Measurements from ENCODE around the gene AVPI1.

AVPI1 gene, protein sequence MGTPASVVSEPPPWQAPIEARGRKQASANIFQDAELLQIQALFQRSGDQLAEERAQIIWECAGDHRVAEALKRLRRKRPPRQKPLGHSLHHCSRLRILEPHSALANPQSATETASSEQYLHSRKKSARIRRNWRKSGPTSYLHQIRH

DNA sequence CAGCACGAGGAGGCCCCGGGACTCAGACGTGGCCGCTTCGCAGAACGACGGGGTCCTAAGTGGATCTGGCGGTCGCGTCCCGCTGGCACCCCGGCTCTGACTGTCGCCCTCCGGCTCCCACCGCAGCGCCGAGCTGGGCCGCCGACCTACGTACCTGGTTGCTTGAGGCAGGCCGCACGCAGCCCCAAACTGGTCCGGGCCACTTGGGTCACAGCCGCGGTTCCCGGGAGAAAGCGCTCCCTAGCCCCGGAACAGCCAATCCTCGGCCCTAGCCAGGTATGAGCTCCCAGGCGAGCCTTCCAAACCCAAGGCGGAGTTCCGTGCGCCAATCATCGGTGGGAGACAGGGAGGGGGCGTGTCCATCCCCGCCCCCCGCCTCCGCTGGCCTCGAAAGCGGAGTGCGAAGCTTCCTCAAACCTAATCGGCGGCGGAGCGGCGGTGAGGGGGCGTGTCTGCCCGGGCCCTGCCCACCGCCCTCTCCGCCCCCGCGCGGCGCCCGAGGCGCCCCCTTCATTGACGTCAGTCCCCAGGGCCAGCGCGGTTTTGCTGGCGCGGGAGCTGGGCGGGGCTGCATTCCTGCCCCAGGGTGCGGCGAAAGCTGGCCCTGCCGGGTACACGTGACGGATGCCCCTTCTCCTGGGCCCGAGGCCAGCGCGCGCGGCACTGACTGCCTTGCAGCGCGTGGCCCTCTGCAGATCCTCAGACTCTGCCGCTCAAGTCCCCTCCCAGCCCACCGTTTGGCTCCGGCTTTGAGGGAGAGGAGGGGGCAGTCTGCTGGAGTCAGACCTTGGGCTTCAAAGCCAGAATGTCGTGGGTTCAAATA, at the start of gene AVPI1:
TSS of gene AVPI1 (minus strand) at position 280 of the 823 bp plus-strand sequence. CDS start 7,336 bp downstream, outside the sequence.
- H3K27ac ChIP-seq (ENCODE audit: low read length): peak within 1 kb of the TSS; percentile 90
- peaks cover 14 to 34% of the 10 kb centered on the region in 2 donors for H3K4me1 ChIP-seq (ENCODE audit: control insufficient read depth in 1 of 2, insufficient read depth in 2 of 2, low read length in 2 of 2)
- H3K36me3 ChIP-seq (ENCODE audit: control insufficient read depth in 1 of 2, insufficient read depth in 2 of 2, low read length in 2 of 2): peaks cover 0 to 11% of the 10 kb centered on the region in 2 donors
- H3K9me3 ChIP-seq (ENCODE audit: control insufficient read depth in 1 of 2, low read length in 2 of 2): no peaks in the 10 kb centered on the region
- H3K27me3 ChIP-seq (ENCODE audit: low read depth, low read length): no peaks in the 10 kb centered on the region
- H3K4me3 ChIP-seq (ENCODE audit: low read depth in 1 of 2, low read length in 2 of 2): peak within 1 kb of the TSS; percentile 66 to 81

DNA sequence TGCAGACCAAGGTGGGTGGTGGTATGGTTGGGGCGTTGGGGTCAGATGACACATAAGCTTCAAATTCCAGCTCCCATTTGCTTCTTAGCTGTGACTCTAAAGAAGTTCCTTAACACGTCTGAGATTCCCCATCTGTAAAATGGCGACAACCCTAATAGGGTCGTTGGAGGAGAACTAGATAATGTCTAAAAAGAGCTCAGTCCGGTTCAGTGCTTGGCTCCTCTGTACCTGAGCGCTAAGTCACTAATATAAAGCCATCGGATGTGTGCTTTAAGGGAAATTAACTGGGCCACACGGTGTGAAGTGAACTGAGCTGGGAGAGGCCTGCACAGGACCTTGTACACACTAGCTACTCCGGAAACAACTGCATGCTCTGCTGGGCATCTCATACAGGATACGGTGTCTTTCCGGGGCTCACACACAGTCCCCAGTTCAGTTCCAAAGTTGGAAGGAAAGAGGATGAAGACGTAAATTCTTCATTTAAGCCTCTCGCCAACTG, 49.4 kb upstream of the AVPI1 start:
- H3K4me1 ChIP-seq (ENCODE audit: control insufficient read depth in 1 of 2, insufficient read depth in 2 of 2, low read length in 2 of 2): peaks cover 5 to 24% of the 10 kb centered on the region in 2 donors
- H3K9me3 ChIP-seq (ENCODE audit: control insufficient read depth in 1 of 2, low read length in 2 of 2): no peaks in the 10 kb centered on the region
- H3K27ac ChIP-seq (ENCODE audit: low read length): no peak overlapping the region
- H3K27me3 ChIP-seq (ENCODE audit: low read depth, low read length): no peaks in the 10 kb centered on the region
- peak overlapping the region; percentile 79 to 81 for H3K4me3 ChIP-seq (ENCODE audit: low read depth in 1 of 2, low read length in 2 of 2)
- peaks cover 8 to 12% of the 10 kb centered on the region in 2 donors for H3K36me3 ChIP-seq (ENCODE audit: control insufficient read depth in 1 of 2, insufficient read depth in 2 of 2, low read length in 2 of 2)

DNA sequence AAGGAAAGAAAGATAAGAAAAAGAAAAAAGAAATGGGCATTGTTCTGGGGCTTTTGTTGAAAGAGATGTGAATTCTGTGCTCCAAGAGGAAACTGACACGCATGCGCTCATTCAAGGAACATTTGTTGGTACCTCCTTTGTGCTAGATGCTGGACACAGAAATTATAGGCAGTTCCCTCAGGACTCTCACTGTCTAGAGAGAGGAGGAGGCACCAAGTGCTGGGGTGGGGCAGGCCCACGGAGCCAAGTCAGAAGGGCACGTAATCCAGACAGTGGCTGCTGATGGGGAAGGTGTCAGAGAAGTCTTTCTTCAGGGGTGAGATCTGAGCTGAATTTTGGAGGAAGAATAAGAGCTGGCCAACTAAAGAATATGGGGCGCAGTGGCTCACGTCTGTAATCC, 47.0 kb upstream of the AVPI1 start:
- H3K4me1 ChIP-seq (ENCODE audit: control insufficient read depth in 1 of 2, insufficient read depth in 2 of 2, low read length in 2 of 2): peaks cover 5 to 22% of the 10 kb centered on the region in 2 donors
- no peaks in the 10 kb centered on the region for H3K27me3 ChIP-seq (ENCODE audit: low read depth, low read length)
- H3K36me3 ChIP-seq (ENCODE audit: control insufficient read depth in 1 of 2, insufficient read depth in 2 of 2, low read length in 2 of 2): no peaks in the 10 kb centered on the region
- no peak overlapping the region for H3K27ac ChIP-seq (ENCODE audit: low read length)
- H3K4me3 ChIP-seq (ENCODE audit: low read depth in 1 of 2, low read length in 2 of 2): no peak overlapping the region
- H3K9me3 ChIP-seq (ENCODE audit: control insufficient read depth in 1 of 2, low read length in 2 of 2): no peaks in the 10 kb centered on the region

DNA sequence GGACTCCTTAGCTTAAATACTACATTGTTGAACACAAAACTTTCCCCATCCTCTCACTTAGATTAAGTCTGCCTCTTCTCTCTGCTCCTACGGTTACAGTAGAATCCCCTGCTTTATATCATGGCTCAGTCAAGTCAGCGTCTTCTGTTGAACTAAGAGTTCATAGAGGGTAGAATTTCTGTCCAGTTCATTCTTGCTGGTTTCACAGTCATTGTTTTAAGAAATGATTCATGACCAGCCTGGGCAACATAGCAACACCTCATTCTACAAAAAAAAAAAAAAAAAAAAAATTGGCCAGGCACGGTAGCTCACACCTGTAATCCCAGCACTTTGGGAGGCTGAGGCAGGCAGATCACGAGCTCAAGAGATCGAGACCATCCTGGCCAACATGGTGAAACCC, 46.2 kb upstream of the AVPI1 start:
- H3K27ac ChIP-seq (ENCODE audit: low read length): no peak overlapping the region
- H3K36me3 ChIP-seq (ENCODE audit: control insufficient read depth in 1 of 2, insufficient read depth in 2 of 2, low read length in 2 of 2): no peaks in the 10 kb centered on the region
- H3K4me1 ChIP-seq (ENCODE audit: control insufficient read depth in 1 of 2, insufficient read depth in 2 of 2, low read length in 2 of 2): peaks cover 5 to 16% of the 10 kb centered on the region in 2 donors
- no peaks in the 10 kb centered on the region for H3K9me3 ChIP-seq (ENCODE audit: control insufficient read depth in 1 of 2, low read length in 2 of 2)
- H3K4me3 ChIP-seq (ENCODE audit: low read depth in 1 of 2, low read length in 2 of 2): no peak overlapping the region
- no peaks in the 10 kb centered on the region for H3K27me3 ChIP-seq (ENCODE audit: low read depth, low read length)

DNA sequence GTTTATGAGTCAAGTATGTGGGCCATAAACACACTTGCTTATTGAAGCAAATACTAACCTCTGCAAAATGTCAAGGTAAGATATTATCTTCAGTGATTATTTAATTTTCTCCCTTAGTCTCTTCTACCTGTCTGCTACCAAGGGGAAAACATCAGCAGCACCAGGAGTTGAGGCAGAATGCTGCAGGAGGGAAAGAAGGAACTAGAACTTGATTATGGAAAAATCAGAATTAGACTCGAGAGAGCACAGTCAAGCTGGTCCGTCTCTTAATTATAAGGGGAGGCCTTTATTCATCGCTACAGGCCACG, 45.0 kb upstream of the AVPI1 start:
- H3K9me3 ChIP-seq (ENCODE audit: control insufficient read depth in 1 of 2, low read length in 2 of 2): no peaks in the 10 kb centered on the region
- H3K4me3 ChIP-seq (ENCODE audit: low read depth in 1 of 2, low read length in 2 of 2): no peak overlapping the region
- H3K36me3 ChIP-seq (ENCODE audit: control insufficient read depth in 1 of 2, insufficient read depth in 2 of 2, low read length in 2 of 2): no peaks in the 10 kb centered on the region
- H3K4me1 ChIP-seq (ENCODE audit: control insufficient read depth in 1 of 2, insufficient read depth in 2 of 2, low read length in 2 of 2): peaks cover 0 to 11% of the 10 kb centered on the region in 2 donors
- H3K27ac ChIP-seq (ENCODE audit: low read length): no peak overlapping the region
- no peaks in the 10 kb centered on the region for H3K27me3 ChIP-seq (ENCODE audit: low read depth, low read length)

DNA sequence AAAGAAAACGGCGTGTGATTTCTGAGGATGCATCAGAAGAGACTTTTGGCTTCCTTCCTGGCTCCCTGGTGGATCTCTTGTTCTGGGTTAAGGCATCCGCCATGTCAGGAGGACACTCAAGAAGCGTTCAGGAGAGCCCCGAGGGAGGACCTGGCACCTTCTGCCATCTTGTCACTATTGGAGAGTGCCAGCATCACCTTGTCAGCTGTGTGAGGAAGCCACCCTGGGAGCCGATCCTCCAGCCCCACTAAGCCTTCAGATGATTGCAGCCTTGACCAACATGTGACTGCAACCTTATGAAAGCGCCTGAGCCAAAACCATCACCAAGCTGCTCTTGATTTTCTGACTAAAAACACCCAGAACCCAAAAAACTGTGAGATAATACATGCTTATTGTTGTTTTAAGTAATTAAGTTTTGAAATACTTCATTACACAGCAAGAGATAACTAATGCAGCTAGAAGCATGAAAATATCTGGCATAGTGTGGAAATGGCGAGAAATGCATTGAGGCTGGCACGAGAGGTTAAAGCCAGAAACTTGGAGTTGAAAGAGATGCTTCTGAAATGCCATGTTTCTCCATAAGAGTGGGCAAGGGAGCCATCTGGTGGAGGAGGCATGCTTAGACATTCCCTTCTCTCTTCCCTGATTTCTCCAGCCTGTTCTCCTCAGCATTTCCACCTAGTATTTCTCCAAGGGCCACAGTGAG, 44.5 kb upstream of the AVPI1 start:
- peaks cover 0 to 16% of the 10 kb centered on the region in 2 donors for H3K4me1 ChIP-seq (ENCODE audit: control insufficient read depth in 1 of 2, insufficient read depth in 2 of 2, low read length in 2 of 2)
- H3K4me3 ChIP-seq (ENCODE audit: low read depth in 1 of 2, low read length in 2 of 2): no peak overlapping the region
- H3K27ac ChIP-seq (ENCODE audit: low read length): no peak overlapping the region
- H3K36me3 ChIP-seq (ENCODE audit: control insufficient read depth in 1 of 2, insufficient read depth in 2 of 2, low read length in 2 of 2): no peaks in the 10 kb centered on the region
- no peaks in the 10 kb centered on the region for H3K27me3 ChIP-seq (ENCODE audit: low read depth, low read length)
- no peaks in the 10 kb centered on the region for H3K9me3 ChIP-seq (ENCODE audit: control insufficient read depth in 1 of 2, low read length in 2 of 2)

DNA sequence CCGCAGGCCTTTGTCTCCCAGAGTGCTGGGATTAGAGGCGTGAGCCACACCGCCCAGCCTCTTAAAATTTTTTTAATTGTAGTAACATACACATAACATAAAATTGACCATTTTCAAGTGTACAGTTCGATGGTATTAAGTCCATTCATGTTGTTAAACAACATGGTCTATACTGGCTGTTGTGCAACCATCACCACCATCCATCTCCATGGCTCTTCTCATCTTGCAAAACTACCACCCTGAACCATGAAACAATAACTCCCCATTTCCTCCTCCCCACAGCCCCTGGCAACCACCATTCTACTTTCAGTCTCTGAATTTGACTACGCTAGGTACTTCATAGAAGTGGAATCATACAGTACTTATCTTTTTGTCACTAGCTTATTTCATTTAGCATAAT, 42.0 kb upstream of the AVPI1 start:
- Histone ChIP-seq H3K4me1 (ENCODE audit: control insufficient read depth in 1 of 2, insufficient read depth in 2 of 2, low read length in 2 of 2) (peaks cover 0 to 18% of the 10 kb centered on the region in 2 donors), H3K4me3 (ENCODE audit: low read depth in 1 of 2, low read length in 2 of 2) (no peak overlapping the region), H3K36me3 (ENCODE audit: control insufficient read depth in 1 of 2, insufficient read depth in 2 of 2, low read length in 2 of 2) (no peaks in the 10 kb centered on the region), H3K27ac (ENCODE audit: low read length) (no peak overlapping the region), H3K9me3 (ENCODE audit: control insufficient read depth in 1 of 2, low read length in 2 of 2) (no peaks in the 10 kb centered on the region), H3K27me3 (ENCODE audit: low read depth, low read length) (no peaks in the 10 kb centered on the region)

DNA sequence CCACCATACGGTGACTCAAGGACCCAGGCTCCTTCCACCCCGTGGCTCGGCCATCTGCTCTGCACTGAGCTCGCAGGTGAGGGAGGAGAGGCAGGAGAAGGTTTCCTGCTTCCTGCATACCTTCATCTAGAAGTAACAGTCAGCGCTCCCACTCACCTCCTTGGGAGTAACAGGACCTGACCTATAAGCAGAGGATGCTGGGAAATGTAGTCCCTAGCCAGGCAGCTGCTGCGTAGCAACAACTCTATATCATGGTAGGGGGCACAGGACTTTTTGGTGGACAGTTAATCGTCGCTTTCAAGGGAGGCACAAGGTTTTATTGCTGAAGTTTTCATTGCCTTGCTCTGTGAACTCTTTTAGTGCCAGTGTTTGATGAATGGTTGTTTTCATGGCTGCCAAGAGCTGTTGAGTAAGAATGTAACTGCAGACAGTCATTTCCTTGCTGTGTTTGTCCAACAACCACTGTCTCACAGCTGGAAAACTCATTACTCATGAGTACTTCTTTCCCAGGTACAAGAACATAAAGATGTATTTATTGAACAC, 39.7 kb upstream of the AVPI1 start:
- peak overlapping the region in 1 of 2 donors; percentile 19 for H3K4me3 ChIP-seq (ENCODE audit: low read depth in 1 of 2, low read length in 2 of 2)
- no peaks in the 10 kb centered on the region for H3K36me3 ChIP-seq (ENCODE audit: control insufficient read depth in 1 of 2, insufficient read depth in 2 of 2, low read length in 2 of 2)
- H3K27ac ChIP-seq (ENCODE audit: low read length): no peak overlapping the region

DNA sequence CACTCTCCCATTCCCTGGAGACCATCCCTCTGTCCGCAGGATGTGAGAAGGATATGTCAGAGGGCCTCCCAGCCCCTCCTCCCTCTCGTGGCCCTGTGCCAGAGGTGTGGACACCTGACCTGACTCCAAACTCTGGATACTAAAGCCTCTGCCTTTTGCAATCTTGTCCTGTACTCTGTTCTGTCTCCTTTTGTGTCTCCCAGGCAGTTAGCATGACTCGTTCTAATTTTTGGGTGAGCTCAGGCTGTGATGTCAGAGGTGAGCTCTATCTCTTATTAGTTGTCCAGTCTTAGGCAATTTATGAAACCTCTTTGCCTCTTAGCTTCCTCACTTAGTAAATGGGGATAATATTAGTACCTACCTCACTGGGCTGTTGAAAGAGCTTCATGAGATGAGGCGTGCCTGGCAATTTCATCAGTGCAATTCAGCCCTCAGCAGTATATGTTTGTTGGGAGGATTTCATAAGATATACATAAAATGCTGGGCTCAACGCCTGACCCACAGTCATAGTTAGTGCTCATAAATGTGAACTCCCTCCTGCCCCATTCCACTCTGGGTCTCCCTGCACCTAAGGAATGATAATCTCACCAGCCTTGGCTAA, 37.4 kb upstream of the AVPI1 start:
- H3K4me1 ChIP-seq (ENCODE audit: control insufficient read depth in 1 of 2, insufficient read depth in 2 of 2, low read length in 2 of 2): peaks cover 3 to 9% of the 10 kb centered on the region in 2 donors

More for the DNA sequence above, 39.7 kb upstream of the AVPI1 start:
- no peaks in the 10 kb centered on the region for H3K9me3 ChIP-seq (ENCODE audit: control insufficient read depth in 1 of 2, low read length in 2 of 2)
- H3K4me1 ChIP-seq (ENCODE audit: control insufficient read depth in 1 of 2, insufficient read depth in 2 of 2, low read length in 2 of 2): peaks cover 0 to 13% of the 10 kb centered on the region in 2 donors
- H3K27me3 ChIP-seq (ENCODE audit: low read depth, low read length): no peaks in the 10 kb centered on the region

DNA sequence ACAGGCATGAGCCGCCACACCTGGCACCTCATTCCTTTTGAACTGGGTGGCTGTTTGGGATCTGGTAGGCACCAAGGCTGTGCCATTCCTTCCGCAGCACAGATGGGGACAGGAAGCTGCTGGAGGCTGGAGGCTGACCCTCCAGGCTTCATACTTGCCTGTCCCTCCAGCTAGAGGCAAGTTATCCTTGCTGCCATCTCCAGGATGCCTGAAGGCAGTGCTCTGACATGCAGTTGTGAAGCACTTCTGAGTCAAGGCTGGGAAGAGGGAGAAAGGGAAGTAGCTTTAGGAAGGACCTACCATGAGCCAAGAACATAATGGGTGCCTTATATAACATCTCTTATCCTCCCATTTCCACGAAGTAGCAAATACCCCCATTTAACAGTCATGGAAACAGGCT, 36.0 kb upstream of the AVPI1 start:
- H3K36me3 ChIP-seq (ENCODE audit: control insufficient read depth in 1 of 2, insufficient read depth in 2 of 2, low read length in 2 of 2): no peaks in the 10 kb centered on the region
- H3K27ac ChIP-seq (ENCODE audit: low read length): no peak overlapping the region
- peaks cover 14 to 24% of the 10 kb centered on the region in 2 donors for H3K4me1 ChIP-seq (ENCODE audit: control insufficient read depth in 1 of 2, insufficient read depth in 2 of 2, low read length in 2 of 2)
- H3K27me3 ChIP-seq (ENCODE audit: low read depth, low read length): no peaks in the 10 kb centered on the region
- no peak overlapping the region for H3K4me3 ChIP-seq (ENCODE audit: low read depth in 1 of 2, low read length in 2 of 2)
- no peaks in the 10 kb centered on the region for H3K9me3 ChIP-seq (ENCODE audit: control insufficient read depth in 1 of 2, low read length in 2 of 2)

More for the DNA sequence above, 37.4 kb upstream of the AVPI1 start:
- no peak overlapping the region for H3K27ac ChIP-seq (ENCODE audit: low read length)
- no peak overlapping the region for H3K4me3 ChIP-seq (ENCODE audit: low read depth in 1 of 2, low read length in 2 of 2)
- H3K9me3 ChIP-seq (ENCODE audit: control insufficient read depth in 1 of 2, low read length in 2 of 2): no peaks in the 10 kb centered on the region
- no peaks in the 10 kb centered on the region for H3K36me3 ChIP-seq (ENCODE audit: control insufficient read depth in 1 of 2, insufficient read depth in 2 of 2, low read length in 2 of 2)
- H3K27me3 ChIP-seq (ENCODE audit: low read depth, low read length): no peaks in the 10 kb centered on the region
